ENCODE results near the gene CACUL1.
"Not testable (repeated sequence)": the region's sequence is repeated elsewhere in the genome, so short reads cannot be mapped to it uniquely, and the experiment has no call there.

The CACUL1 gene

DNA sequence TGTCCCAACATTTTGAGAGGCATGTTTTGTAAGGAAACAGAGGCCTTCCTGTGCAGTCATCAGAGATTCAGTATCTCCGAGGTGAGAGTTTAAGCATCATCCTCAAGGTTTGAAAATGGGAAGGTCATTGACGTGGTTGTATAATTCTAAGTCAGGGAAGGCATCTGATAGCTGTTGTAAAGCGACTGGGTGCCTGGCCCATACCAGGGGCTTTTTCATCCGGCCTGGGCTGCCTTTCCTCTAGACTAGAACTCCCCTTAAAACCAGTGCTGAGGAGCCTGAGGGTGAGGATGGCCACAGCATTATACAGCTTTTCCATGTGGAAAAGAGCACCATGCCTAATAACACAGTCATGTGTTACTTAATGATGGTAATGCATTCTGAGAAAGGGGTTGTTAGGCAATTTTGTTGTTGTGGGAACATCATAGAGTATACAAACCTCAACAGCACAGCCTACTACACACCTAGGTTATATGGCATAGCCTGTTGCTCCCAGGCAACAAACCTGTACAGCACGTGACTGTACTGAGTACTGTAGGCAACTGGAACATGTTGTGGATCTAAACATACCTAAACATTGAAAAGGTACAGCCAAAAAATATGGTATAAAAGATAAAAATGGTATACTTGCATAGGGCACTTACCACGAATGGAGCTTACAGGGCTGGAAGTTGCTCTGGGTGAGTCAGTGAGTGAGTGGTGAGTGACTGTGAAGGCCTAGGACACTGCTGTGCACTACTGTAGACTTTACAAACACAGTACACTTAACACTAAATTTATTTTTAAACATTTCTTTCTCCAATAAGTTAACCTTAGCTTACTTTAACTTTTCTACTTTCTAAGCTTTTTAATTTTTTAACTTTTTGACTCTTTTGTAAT, 13.5 kb upstream of the CACUL1 start:
- no peak for DNase-seq

DNA sequence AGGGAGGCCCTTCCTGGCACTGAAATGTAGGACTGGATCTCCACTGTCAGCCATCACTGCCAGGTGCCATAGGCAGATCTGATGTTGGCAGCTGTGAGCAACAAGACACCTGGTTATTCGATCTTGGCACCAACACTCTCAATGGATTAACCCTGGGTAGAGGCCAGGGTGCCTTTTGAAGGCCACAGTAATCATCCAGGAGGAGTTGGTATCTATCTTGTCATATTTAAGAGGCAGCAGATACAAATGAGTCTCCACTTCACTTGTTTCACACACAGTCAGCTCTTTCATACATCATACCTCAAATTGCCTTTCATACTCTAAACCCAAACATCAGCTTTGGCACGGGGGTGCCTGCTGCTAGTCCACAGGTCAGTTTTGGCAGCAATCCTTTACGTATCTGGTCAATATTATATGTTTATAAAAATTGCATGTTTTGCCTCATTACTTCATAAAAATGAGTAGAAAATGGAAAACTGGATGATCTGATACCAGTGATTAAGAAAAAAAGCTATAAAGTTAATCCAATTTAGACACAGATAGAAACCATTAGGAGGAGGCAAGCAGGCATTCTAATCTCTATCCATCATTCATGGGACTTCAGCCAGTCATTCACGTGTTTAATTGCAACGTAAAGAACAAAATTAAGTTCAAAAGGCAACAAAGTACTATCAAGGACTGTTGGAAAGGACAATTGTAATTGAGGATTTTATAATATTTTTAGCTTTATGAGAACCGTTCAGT, 12.7 kb upstream of the CACUL1 start:
- no peak for DNase-seq

DNA sequence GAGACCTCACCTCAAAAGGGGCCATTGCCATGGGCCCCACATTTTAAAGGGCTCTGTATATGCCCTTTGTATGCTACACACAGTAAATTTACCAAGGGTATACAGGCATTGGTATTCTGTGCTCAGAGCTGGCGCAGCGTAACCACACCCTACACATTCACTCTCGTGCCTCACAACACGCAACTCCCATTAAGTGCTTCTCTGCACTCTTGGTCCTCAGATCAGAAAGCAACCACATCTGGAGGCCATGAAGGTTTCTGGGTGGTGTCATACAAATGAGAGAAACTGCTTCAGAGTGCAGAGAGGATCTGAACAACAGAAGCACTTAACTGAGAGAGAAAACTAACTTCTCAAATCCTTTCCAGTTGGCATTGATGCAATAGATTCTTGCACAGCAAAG, 9.4 kb upstream of the CACUL1 start:
- no peak for DNase-seq

DNA sequence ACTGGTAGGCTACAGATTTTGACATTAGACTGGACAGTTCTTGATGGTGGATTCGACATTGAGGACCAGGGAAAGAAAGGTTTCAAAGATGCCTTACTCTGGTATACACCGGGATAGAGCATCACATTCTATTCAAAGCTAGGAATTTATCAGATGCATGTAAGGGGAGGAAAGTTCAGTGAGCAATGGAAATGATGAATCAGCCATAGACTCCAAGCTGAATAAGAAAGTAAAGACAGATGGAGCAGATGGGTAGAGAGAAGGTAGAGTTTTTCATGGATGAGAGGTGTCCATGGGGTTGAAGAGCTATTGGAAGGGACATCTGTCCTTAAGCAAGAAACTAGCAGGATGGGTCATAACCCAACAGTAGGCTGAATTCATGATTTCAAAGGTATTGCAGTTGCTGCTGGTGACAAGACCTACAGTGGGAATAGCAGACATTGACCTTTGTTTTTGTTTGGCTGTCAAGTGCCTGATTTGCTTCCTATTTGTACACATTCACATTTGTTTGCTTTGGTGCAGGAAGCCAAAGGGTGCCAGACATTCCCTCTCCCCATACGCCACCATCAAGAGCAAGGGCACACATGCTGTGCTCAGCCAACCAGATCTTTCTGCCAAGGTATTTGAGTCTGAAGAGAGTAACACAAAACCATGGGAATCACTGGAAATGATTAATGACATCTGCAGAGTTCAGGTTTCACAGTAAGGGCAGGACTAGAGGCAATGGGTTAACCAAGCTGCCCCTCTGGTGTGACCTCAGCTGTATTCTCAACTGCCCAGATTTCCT, 8.6 kb upstream of the CACUL1 start:
- DNase-seq = no peak

DNA sequence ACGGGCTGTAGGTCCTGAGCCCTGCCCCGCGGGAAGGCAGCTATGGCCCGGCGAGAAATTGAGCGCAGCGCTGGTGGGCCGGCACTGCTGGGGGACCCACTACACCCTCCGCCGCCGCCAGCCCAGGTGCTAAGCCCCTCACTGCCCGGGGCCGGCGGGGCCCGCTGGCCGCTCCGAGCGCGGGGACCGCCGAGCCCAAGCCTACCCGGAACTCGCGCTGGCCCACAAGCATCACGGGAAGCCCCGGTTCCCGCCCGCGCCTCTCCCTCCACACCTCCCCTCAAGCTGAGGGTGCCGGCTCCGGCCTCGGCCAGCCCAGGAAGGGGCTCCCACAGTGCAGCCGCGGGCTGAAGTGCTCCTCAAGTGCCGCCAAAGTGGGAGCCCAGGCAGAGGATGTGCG, 5.5 kb upstream of the CACUL1 start:
- DNase-seq = no peak

DNA sequence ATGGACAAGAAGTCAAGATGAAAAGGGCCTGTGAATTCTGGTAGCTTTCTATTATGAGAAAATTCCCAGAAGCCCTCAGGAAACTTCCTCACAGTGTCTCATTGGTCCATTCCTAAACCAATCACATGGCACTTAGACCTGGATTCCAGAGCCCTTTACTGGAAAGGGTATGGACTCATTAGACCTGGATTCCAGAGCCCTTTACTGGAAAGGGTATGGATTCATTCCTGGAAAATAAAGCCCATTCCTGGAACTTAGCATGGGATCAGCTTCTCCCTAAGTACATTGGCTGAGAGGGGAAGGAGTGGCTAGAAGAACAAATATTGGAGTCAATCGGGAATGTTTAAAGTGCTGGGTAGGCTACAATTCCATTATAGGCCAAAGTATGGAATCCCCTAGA, 3.7 kb upstream of the CACUL1 start:
- no peak for DNase-seq

DNA sequence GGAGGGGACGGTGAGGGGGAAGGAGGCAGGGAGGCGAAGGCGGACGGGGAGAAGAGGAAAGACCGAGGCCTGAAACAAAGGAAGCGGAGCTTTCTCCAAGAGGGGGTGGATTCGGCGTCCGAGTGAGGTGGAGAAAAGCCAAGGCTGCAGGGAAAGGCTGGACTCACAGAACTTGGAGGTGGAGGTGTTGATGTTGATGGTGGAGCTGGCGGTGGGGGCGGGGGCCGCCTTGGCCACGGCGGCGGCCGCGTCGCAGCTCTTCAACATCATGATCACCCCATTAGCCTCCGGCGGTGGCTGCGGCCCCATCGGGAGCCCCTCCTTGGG, 578 bp downstream of the CACUL1 start:
- DNase-seq = peak; percentile 59 to 64

DNA sequence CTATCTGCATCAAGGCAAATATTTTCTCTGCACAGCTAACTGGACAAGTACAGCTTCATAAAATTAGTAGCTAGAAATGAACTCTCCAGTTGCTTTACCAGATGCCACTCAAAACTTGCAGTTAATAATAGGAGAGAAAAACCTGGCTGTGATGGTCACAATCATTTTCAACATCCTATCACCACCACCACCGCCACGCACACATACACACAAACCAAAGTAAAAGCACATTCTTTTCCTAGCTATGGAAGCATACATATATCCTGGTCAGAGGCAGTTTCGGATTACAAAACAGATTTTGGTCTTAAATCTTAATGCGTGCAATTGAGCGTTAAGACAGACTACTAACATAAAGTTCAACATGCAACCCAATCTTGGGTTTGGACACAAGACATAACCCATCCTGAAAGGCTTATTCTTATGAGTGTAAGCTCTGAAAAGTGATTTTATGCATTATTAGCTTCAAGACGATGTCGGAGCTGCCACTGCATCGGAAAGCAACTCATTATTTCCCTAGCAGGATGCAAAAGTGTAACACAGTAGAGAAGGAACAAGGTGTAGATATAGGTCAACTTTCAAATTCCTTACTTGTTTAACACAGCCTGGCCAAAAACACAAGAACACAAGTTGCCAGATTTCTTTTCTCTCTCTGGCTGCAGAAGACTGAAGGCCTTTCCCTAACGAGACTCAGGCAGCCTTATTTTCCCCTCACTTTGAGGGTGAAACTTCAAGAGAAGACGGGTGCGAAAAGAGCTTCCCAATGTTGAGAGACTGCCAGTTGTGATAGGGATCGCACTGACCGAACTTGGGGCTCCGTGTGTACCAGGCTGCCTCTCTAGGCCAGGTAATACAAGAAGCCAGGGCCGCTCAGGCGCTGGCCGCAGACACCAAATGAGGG, 1.2 kb downstream of the CACUL1 start:
- no peak for DNase-seq

DNA sequence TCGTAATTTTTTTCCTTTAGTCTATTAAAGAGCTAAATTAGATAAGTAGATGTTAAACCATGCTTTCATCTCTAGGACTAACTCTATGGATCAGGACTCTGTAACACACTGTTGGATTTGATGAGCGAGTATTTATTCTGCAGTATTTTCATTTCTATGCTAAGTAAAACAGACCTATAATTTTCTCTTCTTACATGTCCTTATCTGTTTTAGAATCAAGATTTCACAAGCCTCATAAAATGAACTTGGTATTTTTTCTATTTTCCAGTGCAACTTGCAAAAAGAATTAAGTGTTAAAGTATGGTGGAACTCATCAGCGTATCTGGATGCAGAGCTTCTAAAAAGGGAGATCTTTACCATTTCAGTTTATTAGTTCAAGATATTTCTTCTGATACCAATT, 2.4 kb downstream of the CACUL1 start:
- no peak for DNase-seq

DNA sequence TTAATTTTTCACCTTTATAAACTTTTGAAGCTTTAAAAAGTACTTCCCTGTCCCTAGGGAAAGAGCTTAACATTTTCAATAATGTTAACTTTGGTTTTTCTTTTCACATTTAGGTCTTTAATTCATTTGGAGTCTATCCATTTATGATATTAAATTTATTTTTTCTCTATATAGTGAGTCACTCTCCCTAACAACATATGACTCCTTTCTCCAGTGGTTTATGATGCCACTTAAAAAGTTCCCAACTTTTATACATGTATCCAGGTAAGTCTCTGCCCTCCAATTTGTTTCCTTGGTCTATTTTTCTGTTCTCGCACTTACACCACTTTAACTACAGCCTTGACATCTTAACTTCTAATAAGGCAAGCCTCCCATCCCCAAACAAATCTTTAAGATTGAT, 3.5 kb downstream of the CACUL1 start:
- DNase-seq = no peak

DNA sequence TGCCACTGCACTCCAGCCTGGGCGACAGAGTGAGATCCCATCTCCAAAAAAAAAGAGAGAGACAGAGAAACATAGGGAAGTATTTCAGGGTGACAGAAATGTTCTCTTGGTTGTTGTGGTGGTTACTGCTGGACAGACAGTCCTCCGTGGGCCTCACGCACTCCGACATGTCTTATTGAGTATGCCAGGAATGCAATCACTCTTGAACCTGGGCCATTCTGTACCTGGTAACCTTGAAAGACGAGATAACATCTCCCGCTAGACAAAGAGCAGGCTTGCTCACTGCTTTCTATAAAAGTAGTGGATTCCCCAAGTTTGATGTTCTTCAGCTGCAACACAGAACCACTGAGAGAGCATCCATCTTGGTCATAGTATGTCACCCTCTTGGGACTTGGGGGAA, 6.7 kb downstream of the CACUL1 start:
- no peak for DNase-seq

DNA sequence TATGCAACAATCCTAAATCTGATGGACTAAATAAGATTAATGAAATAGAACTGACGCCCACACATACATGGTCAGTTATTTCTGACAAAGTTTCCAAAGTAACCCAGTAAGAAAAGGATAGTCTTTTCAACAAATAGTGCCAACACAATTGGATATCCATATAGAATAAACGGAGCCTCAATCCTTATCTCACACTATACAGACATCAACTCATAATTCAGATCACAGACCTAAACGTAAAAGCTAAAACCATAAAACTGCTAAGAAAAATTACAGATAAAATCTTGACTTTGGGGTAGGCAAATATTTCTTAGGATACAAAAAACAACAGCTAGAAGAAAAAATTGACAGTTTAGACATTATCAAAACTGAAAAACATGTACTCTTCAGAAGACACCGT, 8.5 kb downstream of the CACUL1 start:
- DNase-seq = no peak

DNA sequence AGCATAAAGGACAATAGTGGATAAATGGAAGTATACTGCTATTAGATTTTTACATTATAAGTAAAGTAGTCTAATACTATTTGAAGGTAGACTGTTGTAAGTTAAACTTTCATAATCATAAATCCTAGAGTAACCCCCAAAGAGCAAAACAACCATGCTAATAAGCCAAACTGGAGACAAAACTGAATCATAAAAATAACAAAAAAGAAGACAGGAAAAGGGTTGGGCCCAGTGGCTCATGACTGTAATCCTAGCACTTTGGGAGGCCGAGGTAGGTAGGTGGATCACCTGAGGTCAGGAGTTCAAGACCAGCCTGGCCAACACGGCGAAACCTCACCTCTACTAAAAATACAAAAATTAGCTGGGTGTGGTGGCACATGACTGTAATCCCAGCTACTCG, 9.7 kb downstream of the CACUL1 start:
- DNase-seq = no peak

DNA sequence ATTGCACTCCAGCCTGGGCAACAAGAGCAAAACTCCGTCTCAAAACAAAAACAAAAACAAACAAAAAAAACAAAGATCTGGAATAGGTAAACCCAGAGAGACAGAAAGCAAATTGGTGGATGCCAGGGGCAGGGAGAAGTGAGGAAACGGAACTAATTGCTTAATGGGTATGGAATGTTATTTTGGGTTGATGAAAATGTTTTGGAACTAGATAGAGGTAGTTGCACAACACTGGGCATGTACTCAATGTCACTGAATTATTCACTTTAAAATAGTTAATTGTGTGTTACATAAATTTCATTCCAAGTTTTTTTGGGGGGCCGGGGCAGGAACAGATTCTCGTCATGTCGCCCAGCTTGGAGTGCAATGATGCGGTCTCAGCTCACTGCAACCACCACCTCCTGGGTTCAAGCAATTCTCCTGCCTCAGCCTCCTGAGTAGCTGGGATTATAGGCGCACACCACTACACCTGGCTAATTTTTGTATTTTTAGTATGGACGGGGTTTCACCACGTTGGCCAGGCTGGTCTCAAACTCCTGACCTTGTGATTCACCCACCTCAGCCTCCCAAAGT, 10.3 kb downstream of the CACUL1 start:
- not testable (repeated sequence) for DNase-seq

DNA sequence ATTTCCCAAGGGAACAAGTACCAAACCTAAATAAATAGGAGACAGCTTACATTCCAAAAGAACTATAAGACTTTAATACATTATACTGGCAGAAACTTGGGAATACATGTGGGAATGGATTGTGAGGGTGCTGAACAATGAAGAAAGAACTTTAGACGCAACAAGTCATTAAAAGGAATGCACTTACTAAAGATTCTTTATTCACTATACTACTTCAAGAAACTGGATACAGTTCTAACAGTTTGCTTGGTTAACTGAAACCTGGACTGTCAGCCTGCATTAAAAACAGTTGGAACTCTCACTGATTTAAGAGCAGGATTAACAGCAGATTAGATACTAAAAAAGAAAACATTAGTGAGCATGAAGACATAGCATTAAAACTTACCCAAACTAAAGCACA, 12.0 kb downstream of the CACUL1 start:
- DNase-seq = no peak

DNA sequence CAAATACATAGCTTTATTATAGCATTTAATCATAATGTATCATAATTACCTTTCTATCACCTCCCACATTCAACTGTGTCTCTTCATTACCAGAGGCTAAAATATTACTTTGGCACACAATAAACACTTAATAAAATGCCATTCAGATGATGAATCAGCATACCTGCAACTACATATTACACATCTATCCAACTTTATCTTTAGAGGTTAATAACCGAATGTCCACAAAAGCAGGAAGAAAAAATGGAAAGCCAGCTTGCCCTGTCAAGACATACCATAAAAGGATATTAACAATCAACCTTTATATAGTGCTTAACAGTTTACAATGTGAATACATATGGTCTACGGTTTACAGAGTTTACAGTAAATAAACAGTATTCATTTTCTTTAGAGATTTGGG, 12.7 kb downstream of the CACUL1 start:
- no peak for DNase-seq

DNA sequence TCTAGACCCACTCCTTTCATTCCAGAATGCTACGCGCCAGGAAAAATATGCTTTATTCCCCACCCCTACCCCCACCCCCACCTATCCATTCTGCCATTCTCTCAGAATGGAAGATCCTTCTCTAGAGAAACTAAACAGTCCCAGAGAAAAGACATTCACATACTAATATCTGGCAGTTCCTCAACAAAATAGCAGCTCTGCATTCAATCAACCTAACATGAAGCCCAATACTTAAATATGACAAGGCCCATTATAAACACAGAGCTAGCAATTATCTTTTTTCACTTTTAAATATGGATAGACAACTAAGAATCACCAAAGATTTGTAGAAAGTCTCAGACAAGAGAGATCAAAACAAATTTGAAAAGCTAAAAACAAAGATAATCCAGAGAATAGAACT, 16.4 kb downstream of the CACUL1 start:
- DNase-seq = no peak

DNA sequence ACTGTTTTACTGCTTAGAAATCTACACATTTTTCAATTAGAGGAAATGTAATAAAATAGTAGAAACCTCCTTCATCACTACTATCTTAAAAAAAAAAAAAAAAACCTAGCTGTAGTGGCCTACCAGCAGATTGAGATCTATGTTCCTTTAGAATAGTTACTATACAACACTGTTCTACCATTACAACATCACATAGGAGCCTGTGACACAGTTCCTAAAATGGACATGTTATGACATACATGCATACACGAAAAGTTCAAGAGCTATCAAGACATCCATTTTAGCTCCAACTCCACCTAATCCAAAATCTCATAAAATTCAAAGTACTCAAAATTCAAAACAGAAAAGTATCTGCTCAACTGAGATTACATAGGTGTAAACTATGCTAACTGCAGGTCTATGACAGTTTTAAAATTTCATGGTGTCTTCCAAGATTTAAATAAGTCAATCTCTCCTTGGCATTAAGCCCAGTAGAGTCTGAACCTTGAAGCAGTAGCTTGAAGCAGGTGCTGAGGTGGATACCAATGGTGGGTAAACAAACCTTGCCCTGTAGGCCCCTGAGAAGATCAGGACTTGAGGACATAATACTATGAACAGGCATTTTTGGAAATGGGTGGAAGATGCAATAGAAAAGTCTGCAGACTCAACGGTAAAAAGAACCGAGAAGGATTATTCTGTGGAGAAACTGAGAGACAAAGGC, 17.0 kb downstream of the CACUL1 start:
- no peak for DNase-seq

DNA sequence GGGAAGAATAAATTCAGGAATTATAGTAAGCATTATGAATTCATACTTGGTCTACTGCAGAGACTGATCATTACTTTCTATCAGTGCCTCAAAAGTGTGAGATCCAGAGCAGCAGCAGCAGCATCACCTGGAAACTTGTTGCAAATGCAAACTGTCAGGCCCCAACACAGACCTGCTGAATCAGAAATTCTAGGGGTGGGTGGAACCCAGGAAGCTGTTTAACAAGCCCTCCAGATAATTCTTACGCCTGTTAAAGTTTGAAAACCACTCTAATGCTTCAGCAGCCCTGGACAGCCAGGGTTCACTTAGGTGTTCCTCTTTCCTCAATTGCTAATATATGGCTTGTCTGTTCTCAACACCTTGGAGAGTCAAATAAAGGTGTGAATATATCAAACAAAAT, 19.5 kb downstream of the CACUL1 start:
- DNase-seq = no peak

DNA sequence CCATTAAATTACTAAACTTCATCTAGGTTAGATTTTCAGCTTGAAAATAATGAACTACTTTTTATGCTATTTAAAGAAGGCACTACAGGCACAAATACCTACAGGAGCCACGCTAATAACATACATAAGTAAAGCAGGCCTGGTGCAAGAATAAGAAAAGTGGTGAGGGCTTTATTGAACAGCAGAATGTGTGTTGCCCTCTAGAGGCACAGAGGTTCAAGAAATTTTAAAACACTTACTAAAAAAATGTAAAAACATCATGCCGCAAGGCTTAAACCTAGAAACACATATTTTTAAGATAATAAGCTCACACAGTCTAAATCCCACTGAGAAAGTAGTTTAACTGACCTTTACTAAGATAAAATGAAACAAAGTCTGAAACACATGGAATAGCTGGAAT, 20.3 kb downstream of the CACUL1 start:
- no peak for DNase-seq

Data from activated T-cell treated with anti-CD3 and anti-CD28 coated beads, Interleukin-2, amount 50 U/mL, for 48 hours (primary cell).